HG03521 (cell line): ENCODE data around the gene EPHA6.
"Not testable (repeated sequence)": the region's sequence is repeated elsewhere in the genome, so short reads cannot be mapped to it uniquely, and the experiment has no call there.

ENCODE experiments used
- ATAC-seq: cut with Tn5 transposase; IDR thresholded peaks from one replicate; pipeline ENCODE4 v1.9.1; 2021; ENCODE audit warnings: mild to moderate bottlenecking, moderate library complexity; ENCODE audit not compliant: unreplicated experiment

The EPHA6 gene

DNA sequence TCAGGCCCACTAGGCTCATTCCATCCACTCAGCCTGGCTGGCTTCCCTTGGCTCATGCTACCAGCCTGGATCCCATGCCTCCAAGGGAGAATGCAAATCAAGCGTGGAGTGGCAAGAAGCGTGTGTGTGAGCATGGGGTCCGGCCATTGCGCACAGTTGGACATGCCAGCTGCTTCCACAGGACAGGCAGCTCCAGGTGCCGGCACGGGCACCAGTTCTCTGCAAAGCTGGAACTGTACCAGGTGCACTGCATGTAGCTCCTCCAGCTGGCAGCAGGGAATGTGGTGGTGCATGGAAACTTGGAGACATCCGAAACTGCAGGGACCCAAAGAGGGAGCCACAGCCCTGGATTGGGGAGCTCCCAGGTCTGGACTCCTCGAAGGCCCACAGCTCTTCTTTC is 449.8 kb downstream of the EPHA6 start:
- ATAC-seq, result no peak

DNA sequence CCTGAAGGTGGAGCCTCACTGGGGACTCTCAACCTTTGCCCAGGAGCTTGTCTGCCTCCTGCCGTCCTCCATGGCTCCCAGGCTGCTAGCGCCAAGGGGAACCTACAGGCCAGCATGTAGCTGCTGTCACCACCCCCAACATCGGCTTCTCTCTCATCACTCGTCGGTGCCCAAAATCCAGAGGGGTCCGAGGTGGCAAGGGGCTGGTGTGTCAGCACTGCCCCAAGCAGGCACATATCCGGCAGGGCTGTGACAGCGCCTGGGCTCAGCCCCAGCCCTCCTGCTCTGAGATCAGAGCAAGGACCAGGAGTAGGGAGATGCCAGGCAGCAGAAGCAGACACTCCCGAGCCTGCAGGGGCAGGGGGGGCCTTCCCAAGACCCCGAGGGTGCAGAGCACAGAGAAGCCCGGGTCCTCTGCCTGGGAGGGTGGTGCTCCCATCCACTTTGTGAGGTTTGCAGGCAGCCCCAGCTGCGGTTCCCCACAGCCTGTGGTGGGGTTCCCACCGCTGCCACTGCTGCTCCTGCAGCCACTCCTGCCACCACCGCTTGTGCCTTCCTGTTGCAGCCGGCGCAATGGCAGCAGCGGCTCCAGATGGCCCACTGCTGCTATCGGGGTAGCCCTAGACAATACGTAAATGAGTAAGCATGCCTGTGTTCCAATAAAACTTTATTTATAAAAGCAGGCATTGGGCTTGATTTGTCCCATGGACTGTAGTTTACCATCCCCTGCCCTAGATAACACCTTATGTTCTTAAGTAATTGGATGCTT is 451.0 kb downstream of the EPHA6 start:
- ATAC-seq, result no peak

DNA sequence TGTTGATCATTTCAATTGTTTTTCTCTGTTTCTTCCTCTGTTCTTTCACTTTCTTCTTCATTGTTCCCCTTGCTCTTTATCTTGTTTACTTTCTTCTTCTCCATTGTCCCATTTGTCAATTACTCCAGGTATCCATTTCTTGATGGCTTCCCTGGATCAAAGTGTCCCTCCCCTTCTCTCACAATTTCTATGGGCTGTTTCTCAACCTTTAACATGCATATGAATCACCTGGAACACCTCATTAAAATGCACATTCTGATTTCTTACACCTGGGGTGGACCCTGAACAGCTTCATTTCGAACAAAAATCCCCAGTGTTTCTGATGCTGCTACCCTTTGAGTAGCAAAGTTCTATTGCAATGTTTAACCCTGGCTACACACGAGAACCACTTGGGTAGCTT is 454.8 kb downstream of the EPHA6 start:
- no peak for ATAC-seq

GRCh38 chr3:97276879-97277550 is 462.6 kb downstream of the EPHA6 start:
- not testable (repeated sequence) for ATAC-seq

- ATAC-seq, result no peak
These were observed 463.3 kb downstream of the EPHA6 start for GRCh38 chr3:97277708-97278107.

GRCh38 chr3:97278506-97278905 is 464.1 kb downstream of the EPHA6 start:
- no peak for ATAC-seq

DNA sequence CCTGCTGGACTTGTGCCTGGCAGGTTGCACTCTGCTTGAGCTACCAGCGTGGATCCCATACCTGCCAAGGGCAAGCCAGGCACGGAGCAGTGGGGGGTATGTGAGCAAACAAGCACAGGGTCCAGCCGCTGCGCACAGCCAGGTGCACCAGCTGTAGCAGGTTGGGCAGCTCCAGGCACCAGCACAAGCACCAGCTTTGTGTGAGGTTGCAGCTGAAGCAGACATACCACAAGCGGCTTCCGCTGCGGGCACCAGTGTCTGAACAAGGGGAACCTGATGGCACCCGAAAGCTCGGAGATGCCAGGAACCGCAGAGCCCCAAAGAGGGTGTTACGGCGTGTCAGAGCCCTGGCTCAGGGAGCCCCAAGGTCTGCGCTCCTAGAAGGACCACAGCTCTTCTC is 477.5 kb downstream of the EPHA6 start:
- ATAC-seq, result no peak

DNA sequence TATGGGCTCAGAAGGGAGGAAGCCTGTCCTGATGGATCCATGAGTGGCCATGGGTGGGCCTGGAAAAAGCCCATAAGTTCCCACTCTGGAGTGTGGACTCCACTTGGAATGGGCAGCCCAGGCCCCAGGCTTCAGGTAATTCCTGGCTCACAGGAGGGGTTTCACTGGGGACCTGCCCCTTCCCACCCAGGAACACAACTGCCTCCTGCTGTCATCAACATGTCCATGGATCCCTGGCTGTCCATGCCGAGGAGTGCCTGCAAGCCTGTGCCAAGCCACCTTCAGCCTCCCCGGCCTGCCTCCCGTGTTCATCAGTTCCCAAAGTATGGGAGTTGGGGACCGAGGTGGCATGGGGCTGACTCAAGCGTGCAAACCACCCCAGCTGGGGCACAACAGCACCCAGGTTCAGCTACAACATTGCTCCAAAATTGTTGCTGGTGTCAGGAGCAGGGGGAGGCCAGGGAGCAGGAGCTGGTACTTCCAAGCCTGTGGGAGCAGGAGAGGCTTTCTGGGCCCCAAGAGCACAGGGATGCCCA is 479.3 kb downstream of the EPHA6 start:
- no peak for ATAC-seq

DNA sequence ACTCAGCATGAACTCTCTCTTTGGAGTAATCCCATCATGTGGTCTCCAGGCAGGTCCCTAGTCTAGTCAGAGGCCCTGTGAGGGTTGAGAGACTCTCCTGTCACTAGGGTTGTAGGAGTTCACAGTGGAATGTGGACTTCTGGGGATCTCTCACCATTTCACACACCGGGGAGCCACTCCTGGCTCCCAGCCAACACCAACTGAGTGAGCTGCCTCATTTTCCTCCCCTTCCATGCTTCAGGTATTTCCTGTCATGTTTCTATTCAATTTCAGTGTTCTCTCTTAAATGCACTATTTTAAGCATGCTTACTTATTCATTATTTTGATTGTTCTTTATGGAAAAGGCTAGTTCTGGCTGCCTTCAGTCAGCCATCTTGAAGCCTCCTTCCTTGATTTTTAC is 482.6 kb downstream of the EPHA6 start:
- ATAC-seq, result no peak

DNA sequence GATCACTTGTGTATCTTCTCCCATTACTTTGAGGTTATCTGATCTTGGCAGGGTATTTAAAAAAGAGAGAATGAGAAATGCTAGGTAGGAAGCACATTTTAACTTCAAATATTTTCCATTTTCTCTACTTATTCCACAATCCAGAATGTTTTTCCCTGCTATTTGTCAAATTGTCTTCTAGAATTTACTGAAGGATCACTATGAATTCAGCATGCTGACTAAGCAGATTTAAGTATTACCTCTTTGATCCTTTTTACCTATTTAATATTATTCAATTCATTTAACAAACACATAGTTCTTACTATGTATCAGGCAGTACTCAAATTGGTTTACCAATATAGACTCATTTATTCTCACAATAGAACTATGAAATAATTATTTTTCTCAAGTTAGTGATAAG is 486.7 kb downstream of the EPHA6 start:
- ATAC-seq, result no peak

GRCh38 chr3:97306226-97306625 is 491.8 kb downstream of the EPHA6 start:
- no peak for ATAC-seq

DNA sequence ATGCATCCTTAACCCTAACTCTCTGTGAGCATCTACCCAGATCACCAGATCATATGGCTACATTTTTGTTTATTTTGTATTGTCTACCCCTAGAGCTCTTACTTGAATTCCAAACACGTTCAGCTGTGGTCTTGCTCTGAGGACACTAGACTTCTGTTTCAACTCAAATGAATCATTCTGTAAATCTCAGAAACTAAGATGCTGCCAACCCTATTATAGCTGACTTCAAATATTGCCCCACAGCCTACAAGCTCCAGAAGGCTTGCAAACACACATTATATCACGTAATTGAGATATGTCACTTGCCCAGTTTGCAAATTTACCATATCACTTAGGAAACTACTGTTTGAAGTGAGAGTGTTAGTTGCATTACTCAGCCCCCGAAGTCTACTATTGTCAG is 524.0 kb downstream of the EPHA6 start:
- no peak for ATAC-seq

DNA sequence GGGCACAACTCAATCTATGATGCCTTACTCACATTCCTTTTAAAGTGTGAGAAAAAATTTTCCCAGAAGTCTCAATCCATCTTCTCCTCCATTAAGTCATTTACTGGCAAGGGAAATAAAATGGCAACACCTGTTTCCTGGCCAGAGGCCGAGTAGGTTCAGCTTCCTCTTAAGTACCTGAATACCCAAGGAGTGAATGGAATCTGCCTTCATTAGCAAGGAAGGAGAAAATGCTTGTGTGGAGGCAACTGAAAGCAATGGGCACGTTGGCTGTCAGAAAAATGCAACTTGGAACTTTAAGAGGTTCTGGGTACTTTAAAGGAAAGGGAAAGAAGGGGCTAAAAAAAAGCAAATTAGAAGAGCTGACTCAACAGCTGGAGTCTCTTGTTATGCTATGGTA is 526.5 kb downstream of the EPHA6 start:
- no peak for ATAC-seq

DNA sequence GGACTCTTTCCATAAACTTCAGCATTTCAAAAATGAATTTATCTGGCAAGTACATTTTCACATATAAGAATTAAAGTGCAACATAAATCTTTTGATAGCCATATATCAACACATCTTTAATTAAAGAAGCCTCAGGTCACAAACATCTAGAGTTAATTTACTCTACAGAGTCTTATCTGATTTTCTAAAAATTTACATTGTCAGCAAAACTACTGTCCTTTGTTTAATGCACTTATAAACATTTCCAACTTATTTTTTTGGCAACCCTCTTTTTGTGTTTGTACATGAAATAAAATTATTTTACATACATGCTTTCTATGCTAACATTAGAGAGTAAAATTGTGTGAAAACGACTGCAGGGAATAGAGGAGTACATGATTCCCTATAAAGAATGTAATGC is 533.4 kb downstream of the EPHA6 start:
- ATAC-seq, result no peak

DNA sequence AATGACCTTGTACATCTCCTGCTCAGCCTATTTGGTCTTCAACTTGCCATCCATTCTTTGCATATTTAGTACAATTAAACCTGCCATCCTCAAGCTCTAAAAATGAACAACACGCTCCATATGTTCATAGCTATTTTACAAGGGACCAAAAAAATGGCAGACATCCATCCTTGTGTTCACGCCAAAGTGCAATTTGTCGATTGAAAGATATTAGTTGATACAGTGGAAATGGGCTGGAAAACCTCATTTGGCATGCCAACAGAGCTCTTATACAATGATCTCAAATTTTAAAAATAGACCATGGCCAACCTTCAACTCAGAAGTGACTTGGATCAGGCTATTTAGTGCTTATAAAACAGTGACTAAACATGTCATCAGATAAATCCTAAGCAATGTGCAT is 536.6 kb downstream of the EPHA6 start:
- no peak for ATAC-seq

- ATAC-seq, result no peak
These were observed 538.8 kb downstream of the EPHA6 start for GRCh38 chr3:97353176-97353575.

GRCh38 chr3:97359977-97360376 is 545.6 kb downstream of the EPHA6 start:
- ATAC-seq, result no peak

DNA sequence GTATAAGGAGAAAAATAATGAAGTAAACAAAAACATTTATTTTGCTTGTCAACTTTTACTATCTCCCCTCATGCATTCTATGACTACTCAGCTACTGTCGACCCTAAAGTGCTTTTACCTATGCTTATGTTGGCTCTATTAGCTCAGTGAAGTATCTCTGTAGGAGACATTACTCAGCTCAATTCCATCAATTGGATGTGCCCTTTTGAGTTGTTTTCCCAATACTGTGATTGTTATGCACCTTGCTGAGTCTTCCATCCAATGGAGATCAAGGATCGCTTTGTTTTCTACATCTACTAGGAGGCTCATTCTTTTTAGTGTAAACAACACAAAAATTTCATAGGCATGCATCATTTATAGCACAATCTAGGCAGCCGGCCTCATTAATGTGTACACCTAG is 546.4 kb downstream of the EPHA6 start:
- ATAC-seq, result no peak

DNA sequence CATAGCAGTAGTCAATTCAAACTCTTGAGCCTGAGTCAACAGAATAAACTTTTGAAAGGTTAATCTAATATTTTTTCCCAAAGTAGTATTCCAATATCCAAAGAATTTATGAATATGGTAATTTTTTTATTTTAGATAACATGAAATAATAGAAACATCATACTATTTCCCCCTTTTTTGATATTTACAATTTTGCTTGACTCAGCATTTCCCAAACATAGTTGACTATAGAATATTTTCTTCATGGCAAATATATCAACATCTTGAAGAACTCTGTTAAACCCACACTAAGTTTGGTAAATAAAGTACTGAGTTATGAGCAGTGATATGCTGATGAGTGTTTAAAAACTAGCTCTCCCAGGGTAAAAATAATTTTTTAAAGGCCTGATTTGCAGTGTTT is 570.2 kb downstream of the EPHA6 start:
- ATAC-seq, result no peak

DNA sequence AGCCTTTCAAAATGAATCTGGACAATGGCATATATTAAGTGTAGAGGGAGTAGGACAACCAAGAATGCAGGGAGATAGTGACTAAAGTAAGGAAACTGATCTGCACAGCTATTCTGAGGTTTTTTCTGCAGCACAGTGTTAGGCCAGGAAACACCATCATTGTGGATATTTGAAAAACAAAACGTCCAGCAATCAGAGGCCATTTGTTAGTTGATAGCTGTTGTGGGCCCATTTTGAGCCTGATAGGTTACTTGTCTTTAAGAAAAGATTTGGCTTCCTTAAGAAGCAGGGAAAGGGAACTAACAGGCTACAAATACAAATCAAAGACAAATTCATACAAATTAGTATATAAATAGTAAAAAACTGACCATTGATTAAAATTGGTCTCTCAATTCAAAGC is 574.4 kb downstream of the EPHA6 start:
- no peak for ATAC-seq

GRCh38 chr3:97389936-97390335 is 575.5 kb downstream of the EPHA6 start:
- no peak for ATAC-seq

DNA sequence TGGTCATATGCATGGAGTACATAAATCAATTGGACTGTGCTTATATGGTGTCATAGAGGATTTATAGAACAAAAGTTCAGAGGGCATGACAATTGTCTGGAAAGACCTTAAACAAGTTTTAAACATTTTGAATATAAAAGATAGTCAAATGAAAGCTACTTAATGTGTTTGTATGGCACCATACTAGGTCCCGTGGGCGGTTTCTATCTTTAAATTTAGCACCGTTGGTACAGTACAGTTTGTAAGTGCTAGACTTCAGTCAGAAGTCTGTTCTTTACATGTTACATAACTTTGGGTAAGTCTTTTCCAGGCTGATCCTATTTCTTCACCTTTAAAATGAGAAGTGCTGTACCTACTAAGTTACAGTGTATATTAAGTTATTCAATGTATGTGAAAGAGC is 576.8 kb downstream of the EPHA6 start:
- no peak for ATAC-seq
